Amniotic epithelial cell (primary cell): Measurements from ENCODE around the gene CIRBP.

Experiments used
- DNase-seq: peaks from one replicate; pipeline ENCODE4 v3.0.0-alpha.2; 2010; ENCODE audit warnings: low read depth

The CIRBP gene

DNA sequence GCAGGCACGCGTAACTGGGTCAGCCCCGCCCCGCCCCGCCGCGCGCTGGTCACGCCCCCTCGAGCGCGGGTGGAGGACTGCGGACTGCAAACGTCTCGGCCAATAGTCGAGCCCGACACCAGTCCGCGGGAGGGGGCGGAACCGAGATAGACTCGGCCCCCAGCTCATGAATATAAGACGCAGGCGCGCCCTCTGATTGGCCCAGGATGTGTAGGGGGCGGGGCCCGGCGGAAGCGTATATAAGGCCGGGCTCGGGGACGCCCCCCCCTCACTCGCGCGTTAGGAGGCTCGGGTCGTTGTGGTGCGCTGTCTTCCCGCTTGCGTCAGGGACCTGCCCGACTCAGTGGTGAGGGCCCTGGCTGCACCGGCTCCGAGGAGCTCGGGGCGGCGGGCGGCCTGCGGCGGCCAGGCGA lies at the start of gene CIRBP:
TSS of gene CIRBP (plus strand) at position 268 of the 413 bp plus-strand sequence. CDS start 1,602 bp downstream, outside the sequence.
- peak; percentile 97 for DNase-seq

DNA sequence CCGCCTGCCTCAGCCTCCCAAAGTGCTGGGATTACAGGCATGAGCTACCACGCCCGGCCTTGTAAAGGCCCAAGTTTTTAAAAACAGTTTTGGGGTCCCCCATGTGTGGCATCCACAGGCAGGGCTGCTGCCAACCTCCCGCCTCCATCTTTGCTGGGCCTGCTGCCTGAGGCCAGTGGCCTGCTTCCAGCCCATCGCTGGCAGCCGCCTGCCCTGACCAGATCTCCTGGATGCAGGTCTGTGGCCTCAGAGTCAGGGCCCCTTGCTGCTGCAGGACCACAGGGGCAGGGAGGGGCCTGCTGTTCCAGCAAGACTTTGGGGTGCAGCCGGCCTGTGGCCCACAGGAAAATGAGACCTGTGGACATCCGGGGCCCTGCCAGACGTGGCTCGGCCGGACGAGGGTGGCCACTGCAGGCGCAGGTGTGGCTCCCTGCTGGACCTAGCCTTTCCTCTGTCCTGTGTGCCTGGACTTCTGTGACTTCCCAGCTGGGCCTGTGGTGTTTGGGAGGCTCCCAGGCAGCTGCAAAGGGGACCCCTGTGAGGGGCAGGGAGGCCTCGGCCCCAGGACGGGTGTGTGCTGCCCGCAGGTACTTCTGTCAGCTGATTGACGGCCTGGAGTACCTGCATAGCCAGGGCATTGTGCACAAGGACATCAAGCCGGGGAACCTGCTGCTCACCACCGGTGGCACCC lies 49.2 kb upstream of the CIRBP start:
- DNase-seq = no peak

DNA sequence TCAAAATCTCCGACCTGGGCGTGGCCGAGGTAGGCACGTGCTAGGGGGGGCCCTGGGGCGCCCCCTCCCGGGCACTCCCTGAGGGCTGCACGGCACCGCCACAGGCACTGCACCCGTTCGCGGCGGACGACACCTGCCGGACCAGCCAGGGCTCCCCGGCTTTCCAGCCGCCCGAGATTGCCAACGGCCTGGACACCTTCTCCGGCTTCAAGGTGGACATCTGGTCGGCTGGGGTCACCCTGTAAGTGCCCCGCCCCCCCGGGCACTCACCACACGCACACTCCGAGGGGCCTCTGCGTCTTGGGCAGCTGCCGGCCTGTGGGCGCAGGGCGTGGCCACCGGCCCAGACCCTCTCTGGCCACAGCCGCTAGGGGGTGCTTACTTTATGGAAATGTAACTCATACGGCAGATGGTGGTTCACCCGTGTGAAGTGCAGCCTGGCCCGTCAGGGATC lies 48.6 kb upstream of the CIRBP start:
- DNase-seq = no peak

DNA sequence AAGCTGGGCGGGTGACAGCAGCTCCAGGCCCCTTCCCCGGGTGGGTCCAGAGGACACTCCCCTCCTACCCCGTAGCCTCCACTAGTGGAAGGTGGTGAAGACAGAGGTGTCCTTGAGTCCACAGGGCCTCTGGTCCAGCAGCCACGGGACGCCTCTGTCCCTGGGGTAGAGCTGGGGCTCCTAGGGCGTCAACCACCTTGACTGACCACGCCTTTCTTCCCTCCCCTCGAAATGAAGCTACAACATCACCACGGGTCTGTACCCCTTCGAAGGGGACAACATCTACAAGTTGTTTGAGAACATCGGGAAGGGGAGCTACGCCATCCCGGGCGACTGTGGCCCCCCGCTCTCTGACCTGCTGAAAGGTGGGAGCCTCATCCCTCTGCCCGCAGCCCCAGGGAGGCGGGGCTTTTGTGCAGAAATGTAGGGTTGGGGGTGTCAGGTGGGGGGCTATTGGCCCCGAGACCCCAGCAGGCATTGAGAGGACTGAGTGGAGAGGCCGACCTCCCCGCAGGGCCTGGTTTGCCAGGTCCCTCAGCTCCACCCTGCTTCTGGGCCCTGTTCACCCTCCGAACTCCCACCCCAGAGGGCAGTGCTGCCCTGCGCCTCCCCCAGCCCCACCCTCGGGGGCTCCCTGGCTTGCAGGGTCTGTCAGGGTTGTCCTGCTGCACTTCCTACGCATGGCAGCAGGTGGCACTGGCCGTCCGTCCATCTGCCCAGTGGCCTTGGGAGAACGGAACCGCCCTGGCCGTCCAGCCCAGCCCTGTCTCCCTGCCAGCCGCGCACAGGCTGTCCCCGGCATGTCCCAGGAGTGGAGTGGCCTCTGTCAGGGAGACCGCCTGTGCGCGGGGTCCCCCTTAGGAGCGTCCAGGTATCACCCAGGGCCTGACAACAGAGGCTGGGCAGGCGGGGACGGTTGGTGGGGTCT lies 47.9 kb upstream of the CIRBP start:
- DNase-seq = peak; percentile 49

DNA sequence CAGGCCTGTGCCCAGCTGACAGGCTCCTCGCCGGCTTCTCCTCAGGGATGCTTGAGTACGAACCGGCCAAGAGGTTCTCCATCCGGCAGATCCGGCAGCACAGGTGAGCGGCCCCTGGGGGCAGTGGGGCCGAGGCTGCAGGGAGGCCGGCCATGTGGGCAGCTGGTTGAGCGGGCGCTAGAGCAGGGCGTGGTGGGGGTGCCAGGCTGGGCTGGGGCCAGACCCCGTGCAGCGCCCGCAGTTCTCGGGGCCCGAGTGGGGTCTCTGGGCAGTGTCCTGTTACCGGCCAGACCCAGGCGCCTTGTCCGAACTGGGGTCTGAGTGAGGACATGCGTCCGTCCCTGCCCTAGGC lies 47.3 kb upstream of the CIRBP start:
- DNase-seq = no peak

DNA sequence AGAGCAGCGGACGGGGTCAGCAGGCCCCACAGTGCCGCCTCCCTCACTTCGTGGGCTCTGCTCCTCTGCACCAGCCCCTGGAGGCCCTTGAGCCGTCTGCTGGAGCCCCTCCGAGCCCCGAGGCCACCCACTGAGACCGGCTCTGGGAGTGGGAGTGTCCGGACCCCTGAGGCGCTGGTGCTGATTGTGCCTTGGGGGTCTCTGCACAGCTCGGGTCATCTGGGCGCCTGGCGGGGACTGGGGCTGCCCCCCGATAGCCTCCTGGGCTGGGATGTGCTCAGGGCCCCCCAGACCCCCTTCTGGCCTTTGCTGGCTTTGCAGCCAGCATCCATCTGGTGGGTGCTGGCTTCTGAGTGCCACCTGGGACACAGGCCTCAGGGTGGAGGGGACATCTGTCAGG lies 46.7 kb upstream of the CIRBP start:
- DNase-seq = no peak

DNA sequence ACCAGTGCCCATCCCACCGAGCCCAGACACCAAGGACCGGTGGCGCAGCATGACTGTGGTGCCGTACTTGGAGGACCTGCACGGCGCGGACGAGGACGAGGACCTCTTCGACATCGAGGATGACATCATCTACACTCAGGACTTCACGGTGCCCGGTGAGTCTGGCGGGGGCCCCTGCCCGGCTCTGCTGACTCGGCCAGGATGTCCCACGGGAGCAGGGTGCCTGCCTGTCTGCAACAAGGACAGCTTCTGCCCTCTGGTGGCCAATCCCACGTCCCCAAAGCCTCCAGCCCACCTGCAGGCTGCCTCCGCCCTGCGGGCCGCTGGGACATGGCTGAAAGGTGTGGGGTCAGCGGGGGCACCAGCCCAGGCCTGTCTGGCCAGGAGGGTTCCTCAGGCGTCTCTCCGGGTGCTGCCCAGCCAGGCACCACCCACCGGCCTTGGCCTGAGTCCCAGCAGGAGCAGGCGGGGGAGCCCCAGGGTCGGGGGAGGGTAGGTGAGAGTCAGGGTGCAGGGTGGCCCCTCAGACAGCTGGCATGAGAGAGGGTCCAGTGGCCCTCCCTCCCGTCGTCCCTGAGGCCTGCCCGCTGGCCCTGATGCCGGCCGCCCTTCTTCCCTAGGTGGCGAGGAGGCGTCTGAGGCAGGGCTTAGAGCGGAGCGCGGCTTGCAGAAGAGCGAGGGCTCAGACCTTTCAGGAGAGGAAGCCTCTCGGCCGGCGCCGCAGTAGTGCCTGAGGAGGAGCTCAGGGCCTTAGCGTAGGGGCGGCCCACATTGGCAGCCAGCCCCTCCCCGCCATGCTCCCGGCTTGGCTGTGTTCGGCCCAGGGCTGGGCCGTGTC lies 45.9 kb upstream of the CIRBP start:
- no peak for DNase-seq

DNA sequence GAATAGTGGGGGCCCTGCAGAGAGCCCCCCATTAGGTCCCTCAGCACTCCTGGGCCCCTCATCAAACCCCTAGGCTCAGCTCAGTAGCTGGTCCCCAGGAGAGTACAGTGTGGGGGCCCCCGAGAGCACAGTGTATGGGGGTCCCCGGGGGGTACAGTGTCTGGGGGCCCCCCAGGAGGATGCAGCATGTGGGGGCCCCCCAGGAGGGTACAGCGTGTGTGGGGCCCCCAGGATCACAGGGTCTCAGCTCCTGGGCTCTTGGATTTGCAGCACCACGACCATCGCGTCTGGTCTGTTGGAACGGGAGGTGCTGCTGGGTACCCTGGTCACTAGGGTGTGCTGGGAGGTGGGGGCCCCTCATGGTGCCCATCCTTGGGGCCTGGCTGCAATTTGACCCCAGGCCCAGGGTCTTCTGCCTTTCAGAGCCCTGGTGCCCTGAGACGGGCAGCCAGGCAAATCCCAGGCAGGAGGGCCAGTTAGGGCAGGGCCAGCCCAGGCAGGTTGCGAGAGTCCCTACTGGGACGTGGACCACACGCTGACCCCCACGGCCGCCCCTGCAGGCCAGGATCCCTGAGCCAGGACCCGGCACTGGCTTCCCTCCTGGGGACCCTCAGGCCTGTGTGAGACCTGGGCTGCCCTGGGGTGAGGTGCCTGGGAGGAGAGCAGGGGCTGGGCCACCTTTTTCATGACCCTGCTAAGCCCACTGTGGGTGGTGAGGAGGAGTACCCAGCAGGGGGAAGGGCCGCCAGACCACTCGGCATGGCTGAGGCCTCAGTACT lies 44.9 kb upstream of the CIRBP start:
- no peak for DNase-seq

DNA sequence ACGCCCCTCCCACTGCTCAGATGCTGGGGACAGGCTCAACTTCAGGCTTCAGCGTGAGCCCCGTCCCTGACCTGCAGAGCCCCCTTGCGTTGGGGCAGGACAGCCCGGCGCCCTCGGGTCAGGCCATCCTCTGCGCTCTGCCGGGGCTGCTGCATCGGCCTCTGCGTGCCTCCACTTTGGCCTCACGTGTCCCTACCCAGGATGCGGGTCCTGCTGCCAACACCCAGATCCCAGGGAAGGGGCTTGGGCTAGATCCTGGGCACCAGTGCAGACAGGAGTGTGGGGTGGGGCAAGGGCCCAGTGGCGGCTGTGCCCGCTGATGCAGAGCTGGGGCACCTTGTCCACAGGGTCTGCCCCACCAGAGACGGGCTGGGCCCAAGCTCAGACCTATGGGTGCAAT lies 44.3 kb upstream of the CIRBP start:
- DNase-seq = no peak

DNA sequence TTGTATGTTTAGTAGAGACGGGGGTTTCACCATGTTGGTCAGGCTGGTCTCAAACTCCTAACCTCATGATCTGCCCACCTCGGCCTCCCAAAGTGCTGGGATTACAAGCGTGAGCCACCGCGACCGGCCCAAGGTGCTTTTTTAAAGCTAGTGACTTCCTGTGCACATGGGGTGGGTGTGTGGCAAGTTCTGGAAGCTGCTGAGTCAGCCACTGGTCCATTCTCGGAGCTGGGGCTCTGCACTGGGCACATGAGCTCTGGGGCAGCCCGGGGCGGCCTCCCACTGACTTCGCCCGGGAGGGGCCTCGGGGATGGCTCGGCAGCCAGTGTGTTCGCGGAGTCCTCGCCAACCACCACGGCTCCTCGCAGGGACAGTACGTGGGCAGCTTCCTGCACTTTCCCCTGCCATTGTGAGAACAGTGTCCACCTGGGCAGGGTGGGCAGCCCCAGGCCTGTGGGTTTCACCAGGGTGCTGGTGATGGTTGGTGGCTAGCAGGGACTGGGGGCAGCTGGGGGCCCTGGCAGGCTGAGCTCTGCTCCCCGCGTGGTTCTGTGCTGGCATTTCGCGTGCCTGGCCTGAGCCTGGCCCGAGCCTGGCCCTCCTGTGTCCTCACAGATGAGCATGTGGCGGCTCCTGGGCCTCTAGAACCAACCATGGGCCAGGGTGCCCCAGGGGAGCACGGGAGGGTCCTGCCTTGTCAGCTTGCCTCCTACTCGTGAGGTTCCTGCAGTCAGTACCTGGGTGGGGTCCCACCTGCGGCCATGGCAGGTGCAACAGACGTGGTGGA lies 43.5 kb upstream of the CIRBP start:
- no peak for DNase-seq

DNA sequence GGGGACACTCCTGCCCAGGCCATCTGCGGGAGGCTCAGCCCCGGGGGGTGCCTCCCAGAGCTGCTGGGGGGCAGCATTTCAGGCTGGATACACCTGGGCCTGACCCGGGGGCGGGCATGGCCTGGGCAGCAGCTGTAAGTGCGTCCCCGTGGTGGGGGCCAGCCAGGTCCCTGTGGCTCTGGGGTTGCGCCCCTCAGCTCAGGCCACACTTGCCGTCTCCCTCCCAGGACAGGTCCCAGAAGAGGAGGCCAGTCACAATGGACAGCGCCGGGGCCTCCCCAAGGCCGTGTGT lies 43.0 kb upstream of the CIRBP start:
- DNase-seq = no peak

DNA sequence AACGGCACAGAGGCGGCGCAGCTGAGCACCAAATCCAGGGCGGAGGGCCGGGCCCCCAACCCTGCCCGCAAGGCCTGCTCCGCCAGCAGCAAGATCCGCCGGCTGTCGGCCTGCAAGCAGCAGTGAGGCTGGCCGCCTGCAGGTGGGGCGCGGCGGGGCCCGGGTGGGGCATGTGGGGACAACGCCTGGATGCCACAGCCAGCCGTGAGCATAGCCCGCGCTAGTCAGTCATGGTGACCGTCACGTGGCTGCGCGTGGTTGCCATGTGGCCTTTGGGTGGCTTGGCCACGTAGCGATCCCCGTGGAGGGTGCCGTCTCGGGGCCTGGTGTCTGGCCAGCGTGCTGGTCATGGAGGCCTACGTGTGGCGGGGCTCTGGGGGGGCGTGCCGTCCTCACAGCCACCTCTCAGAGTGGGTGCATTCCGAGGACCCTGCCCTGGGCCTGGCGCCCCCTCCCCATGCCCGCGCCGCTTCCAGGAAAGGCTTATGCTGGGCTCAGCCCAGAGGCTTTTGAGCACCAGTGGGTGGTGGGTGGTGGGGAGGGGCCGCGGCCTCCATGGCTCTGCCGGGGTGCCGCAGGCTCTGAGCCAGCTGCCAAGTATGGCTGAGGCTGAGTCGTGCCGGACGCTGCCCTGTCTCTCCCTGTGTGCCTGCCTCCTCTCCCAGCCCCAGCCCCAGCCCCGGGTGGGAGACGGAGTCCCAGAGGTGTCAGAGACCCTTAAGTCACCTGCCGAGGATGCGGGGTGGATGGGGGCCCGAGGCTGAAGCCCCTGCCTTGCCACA lies 42.4 kb upstream of the CIRBP start:
- no peak for DNase-seq

DNA sequence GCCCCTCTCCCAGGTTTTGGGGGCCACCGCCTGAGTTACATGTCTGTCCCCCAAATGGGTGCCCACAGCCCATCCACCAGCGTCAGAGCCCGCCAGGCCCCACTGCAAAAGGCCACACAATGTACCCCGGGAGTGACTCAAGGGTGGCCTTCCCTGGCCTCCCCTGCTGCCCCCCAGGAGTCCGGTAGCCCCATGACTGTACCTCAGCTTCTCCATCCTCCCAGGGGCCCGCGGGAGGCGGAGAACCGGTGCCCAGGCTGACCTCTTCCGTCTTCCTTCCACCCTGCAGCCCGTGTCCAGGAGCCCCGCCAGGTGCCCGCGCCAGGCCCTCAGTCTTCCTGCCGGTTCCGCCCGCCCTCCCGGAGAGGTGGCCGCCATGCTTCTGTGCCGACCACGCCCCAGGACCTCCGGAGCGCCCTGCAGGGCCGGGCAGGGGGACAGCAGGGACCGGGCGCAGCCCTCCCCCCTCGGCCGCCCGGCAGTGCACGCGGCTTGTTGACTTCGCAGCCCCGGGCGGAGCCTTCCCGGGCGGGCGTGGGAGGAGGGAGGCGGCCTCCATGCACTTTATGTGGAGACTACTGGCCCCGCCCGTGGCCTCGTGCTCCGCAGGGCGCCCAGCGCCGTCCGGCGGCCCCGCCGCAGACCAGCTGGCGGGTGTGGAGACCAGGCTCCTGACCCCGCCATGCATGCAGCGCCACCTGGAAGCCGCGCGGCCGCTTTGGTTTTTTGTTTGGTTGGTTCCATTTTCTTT lies 41.7 kb upstream of the CIRBP start:
- no peak for DNase-seq

DNA sequence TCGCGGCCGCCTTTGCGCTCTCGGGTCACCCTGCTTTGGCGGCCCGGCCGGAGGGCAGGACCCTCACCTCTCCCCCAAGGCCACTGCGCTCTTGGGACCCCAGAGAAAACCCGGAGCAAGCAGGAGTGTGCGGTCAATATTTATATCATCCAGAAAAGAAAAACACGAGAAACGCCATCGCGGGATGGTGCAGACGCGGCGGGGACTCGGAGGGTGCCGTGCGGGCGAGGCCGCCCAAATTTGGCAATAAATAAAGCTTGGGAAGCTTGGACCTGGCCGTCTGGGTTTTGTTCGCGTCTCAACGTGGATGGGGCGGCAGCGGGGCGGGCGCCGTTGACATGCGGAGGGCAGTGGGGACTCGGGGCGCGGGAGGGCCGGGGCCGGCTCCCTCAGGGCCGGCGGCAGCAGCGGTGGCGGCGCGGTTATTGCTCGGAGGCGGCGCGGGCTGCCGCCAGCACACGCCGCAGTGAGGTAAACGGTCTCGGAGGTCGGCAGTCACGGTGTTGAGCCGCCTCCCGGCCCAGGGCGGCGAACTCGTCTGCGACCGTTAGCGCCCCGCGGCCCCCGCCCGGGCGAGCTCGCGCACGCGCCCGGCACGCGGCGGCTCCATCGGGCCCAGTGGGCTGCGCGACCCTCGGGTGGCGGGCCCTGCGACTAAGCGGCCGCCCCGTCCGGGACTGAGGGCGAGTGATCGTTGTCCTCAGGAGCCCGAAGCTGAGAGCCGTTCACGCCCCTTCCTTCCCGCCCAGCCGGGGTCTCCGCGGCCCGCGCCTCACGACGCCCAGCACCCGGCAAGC lies 40.8 kb upstream of the CIRBP start:
- no peak for DNase-seq

DNA sequence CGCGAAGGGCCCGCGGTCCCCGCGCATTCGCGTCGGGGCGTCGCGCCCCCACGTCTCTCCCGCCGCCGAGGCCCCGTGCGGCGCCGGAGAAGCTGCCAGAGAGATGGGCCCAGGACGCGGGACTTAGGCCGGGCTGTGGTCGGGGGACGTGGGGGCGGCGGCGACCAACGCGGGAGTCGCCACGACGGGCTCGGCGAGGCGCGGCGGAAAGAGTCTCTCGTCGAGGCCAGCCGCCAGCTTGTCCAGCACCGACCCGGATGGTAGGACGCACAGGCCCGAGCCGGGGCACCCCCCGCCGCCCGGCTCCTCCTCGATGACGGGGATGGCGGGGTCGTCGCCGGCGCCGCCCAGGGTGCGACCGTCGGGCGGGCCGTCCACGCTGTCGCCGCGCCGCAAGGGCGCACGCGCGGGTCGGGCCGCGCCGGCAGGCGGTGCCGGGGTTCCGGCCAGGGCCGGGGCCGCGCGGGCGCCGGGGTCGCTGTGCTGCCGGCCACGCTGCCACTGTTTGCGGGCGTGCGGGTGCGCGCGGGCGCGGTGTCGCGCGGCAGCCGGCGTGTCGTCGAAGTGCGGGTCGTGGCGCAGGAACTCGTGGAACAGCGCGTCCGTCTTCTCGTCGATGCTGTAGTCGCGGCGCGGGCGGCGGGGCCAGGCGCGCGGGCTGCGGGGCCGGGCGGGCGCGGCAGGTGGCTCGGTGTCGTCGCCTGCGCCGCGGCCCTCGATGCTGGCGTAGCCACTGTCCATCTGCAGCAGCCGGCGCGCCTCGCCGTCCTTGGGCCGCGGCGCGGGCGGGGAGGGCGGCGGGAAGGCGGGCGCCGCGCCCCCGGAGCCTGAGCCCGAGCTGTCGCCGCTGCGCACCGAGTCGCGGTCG lies 39.8 kb upstream of the CIRBP start:
- no peak for DNase-seq

DNA sequence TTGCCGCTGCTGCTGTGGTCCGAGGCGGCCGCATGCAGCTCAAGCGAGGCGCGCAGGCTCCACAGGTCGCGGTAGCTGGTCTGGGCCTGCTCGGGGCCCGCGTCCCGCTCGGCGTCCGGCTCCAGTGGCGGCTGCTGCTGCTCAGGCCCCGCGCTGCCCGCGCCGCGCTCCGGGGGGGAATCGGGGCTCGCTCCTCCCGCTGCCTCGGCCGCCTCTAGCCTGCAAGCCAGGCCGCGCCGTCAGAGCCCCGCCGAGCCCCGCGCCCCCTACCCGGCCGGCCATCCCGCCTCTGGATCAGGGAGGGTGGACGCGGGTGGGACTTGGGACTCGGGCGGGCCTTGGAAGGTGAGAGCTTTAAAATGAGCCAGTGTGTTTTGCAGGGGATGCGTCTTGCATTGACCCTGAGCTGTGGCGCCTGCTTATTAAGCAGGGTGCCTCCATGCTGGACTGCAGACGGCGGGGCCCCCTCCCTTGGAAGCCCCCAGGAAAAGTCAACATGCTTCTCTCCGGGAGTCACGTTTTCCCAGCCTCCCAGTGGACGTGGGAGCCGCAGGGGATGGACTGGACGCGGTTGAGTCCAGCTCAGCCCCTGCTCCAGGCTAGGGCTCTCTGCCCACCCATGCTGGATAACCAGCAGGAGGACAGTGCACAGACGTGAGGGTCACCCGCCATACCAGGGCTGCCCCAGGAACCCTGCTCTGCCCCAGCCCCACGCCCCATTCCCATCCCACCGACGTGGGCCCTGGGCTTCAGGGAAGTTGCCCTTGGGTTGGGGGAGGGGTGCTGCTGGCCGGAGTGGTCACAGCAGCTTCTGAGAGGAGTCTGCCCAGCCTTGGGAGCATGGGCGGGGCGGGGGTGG lies 39.0 kb upstream of the CIRBP start:
- no peak for DNase-seq
